Type B pancreatic cell (in vitro differentiated cells): ENCODE measurements around the gene SEM1. TPM values are rescaled to one million over a fixed set of nuclear protein-coding genes. Genes with fewer than 3 reads are reported as not detected.

Experiments
- DNase-seq: peaks from one replicate; pipeline ENCODE4 v3.0.0; 2021; ENCODE audit warnings: mixed read lengths; ENCODE audit not compliant: unreplicated experiment; ENCODE audit errors: extremely low spot score
- H3K27ac Mint-ChIP-seq: 2 replicates; pipeline ENCODE4 v1.8.0; 2021; ENCODE audit warnings: mild to moderate bottlenecking, mixed read lengths
- H3K27me3 Mint-ChIP-seq: 2 replicates; pipeline ENCODE4 v1.8.0; 2021; ENCODE audit warnings: mixed read lengths
- H3K36me3 Mint-ChIP-seq: 2 replicates; pipeline ENCODE4 v1.8.0; 2021; ENCODE audit warnings: mixed read lengths
- H3K4me1 Mint-ChIP-seq: one replicate; pipeline ENCODE4 v1.8.0; 2021; ENCODE audit warnings: mixed read lengths; ENCODE audit not compliant: unreplicated experiment
- H3K4me3 Mint-ChIP-seq: 2 replicates; pipeline ENCODE4 v1.8.0; 2021; ENCODE audit warnings: mild to moderate bottlenecking, mixed read lengths
- H3K9me3 Mint-ChIP-seq: 2 replicates; pipeline ENCODE4 v1.8.0; 2021; ENCODE audit warnings: mixed read lengths
- total RNA-seq: library from RNA; stranded (reverse); gene quantifications from 2 replicates; pipeline ENCODE4 v1.2.1, GENCODE V29; 2021; ENCODE audit warnings: low replicate concordance
- TF ChIP-seq, protein P1 (sequence below): fragments of 200-600 bp; sonication (generic); conservative IDR thresholded peaks from 2 replicates; pipeline ENCODE4 v1.5.0; 2021; ENCODE audit warnings: antibody characterized with exemption, mild to moderate bottlenecking

The SEM1 gene
- total RNA-seq, 1 donor from 2014 or later = 62.5 TPM

DNA sequence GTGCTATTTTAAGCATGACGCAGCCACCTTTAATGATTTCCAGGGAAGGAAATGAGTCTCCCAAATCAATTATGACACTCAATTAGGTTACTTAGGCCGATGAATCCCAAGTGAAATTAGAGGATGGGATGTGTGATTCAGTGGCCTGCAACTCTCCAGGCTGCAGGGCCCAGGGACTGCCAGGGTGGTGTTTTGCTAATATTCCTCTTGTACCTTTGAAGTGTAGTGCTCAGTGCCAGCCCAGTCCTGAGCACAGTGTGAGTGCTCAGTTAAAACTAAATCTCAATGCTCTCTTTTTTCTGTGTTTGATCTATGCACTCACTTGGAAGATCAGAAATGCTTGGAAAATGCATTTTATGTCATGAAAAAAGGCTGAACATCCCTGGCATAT lies 51.6 kb downstream of the SEM1 start:
- Mint-ChIP-seq H3K36me3 (peaks cover 3% of the 10 kb centered on the region), H3K4me3 (no peak overlapping the region), H3K27ac (peak overlapping the region; percentile 10), H3K4me1 (peaks cover 7% of the 10 kb centered on the region), H3K27me3 (no peaks in the 10 kb centered on the region), H3K9me3 (no peaks in the 10 kb centered on the region)
- DNase-seq = no peak
- TF ChIP-seq, protein P1, sequence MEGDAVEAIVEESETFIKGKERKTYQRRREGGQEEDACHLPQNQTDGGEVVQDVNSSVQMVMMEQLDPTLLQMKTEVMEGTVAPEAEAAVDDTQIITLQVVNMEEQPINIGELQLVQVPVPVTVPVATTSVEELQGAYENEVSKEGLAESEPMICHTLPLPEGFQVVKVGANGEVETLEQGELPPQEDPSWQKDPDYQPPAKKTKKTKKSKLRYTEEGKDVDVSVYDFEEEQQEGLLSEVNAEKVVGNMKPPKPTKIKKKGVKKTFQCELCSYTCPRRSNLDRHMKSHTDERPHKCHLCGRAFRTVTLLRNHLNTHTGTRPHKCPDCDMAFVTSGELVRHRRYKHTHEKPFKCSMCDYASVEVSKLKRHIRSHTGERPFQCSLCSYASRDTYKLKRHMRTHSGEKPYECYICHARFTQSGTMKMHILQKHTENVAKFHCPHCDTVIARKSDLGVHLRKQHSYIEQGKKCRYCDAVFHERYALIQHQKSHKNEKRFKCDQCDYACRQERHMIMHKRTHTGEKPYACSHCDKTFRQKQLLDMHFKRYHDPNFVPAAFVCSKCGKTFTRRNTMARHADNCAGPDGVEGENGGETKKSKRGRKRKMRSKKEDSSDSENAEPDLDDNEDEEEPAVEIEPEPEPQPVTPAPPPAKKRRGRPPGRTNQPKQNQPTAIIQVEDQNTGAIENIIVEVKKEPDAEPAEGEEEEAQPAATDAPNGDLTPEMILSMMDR = no peak

DNA sequence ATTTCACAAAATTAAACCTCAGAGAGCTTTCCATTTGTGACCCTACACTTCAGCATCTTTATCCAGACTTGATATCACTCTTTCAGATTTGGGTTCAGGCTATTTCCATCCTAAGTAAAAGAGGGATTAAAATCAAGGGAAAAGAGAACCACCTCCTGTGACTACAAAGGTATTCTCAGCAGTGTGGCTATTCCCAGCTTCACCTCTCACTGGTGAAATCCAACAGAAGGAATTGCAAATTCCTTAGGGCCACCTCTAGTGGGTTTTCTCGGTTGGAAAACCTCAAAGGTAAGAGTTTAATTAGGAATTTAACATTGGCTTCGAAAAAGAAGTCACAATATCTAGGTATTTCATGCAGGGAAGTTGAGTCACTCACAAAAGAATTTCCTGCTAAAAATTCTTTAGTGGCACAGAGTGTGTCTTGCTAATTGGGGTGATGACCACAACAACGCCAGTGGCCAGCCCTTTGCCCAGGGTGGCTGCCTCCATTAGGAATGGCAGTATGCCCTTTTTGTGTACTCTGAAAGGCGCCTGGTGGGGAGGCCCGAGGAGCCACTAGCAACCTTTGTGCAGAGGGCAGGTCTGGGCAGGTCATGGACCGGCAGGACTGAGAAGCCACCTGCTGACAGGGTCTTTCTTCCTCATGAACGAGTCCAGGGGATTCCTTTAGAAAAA lies 52.2 kb downstream of the SEM1 start:
- Mint-ChIP-seq H3K4me1 (peaks cover 6% of the 10 kb centered on the region), H3K27ac (no peak overlapping the region), H3K36me3 (no peaks in the 10 kb centered on the region), H3K27me3 (no peaks in the 10 kb centered on the region), H3K9me3 (no peaks in the 10 kb centered on the region), H3K4me3 (no peak overlapping the region)
- TF ChIP-seq, protein P1 = no peak
- no peak for DNase-seq

DNA sequence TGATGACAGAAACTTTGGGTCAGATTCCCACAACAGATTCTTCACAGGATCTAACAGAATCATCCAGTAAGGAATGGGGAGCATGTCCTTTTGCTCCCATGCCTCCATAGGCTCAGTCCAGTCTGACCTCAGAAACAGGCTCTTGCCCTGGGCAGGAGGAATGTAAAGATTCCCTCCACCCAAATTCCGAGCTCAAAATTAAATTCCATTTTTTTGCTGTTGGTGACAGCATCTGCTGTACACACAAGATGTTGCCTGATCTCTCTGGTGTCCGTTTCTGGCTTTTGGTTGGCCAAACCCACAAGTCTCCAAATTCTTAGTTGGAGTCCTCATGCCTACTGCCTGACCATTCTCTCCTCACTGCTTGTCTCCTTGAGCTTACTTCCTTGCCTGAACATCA lies 53.7 kb downstream of the SEM1 start:
- Mint-ChIP-seq H3K27ac (no peak overlapping the region), H3K9me3 (no peaks in the 10 kb centered on the region), H3K4me3 (no peak overlapping the region), H3K36me3 (no peaks in the 10 kb centered on the region), H3K27me3 (no peaks in the 10 kb centered on the region), H3K4me1 (peaks cover 6% of the 10 kb centered on the region)
- DNase-seq = no peak
- TF ChIP-seq, protein P1 = no peak

DNA sequence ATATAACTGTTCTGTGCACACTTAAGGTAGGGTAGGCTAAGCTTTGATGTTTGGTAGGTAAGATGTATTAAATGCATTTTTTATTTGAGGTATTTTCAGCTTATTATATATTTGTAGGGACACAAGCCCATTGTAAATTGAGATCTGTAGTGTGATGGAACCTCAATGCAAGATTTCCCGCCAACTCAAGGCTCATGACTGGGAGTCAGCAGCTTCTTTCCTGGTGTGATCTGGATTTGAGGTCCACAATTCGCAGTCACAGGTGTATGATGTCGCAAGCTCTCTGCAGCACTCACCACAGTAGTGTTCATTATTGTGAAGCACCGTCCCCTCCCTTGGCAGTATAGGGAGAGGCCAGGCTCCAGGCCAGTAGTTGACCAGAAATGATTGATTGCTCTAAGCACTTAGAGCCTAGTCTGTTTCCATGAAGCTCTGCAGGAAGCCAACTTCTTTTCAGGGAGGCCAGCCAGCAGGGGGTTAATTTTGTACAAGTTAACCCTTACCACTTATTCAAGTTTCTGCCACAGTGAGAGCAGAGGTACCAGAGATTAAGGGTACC lies 54.9 kb downstream of the SEM1 start:
- no peak for DNase-seq
- Mint-ChIP-seq H3K36me3 (no peaks in the 10 kb centered on the region), H3K27ac (no peak overlapping the region), H3K27me3 (no peaks in the 10 kb centered on the region), H3K4me3 (no peak overlapping the region), H3K4me1 (peaks cover 6% of the 10 kb centered on the region), H3K9me3 (no peaks in the 10 kb centered on the region)
- TF ChIP-seq, protein P1 = no peak

DNA sequence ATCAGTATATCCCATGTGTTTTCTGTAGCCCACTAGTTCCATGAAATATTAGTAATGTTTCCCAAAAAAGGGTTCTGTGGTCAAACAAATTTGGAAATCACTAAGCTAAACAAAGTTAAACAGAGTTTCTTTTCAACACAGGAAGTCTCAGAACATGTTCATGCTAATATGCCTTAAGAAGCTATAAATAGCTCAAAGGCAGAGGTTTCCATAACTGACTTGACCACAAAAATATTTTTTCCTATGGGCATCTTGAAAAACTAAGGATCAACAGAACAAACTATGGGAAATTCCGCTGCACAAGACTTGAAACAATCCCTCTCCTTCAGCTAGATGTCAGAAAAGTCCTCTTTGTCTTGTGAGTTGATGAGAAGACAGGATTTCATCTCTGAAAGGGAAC lies 59.7 kb downstream of the SEM1 start:
- Mint-ChIP-seq H3K27me3 (no peaks in the 10 kb centered on the region), H3K27ac (no peak overlapping the region), H3K4me3 (no peak overlapping the region), H3K36me3 (no peaks in the 10 kb centered on the region), H3K4me1 (no peaks in the 10 kb centered on the region), H3K9me3 (no peaks in the 10 kb centered on the region)
- DNase-seq = no peak
- TF ChIP-seq, protein P1 = no peak
